Limb (tissue), 2 donors: ENCODE results near the gene TRAF5.
"Not testable (repeated sequence)": the region's sequence is repeated elsewhere in the genome, so short reads cannot be mapped to it uniquely, and the experiment has no call there.

ENCODE experiments used
- DNase-seq, 2 donors: peaks; one replicate each; pipeline ENCODE4 v3.0.0-alpha.2; 2016; ENCODE audit errors: extremely low spot score in 2 of 2

The TRAF5 gene, protein sequence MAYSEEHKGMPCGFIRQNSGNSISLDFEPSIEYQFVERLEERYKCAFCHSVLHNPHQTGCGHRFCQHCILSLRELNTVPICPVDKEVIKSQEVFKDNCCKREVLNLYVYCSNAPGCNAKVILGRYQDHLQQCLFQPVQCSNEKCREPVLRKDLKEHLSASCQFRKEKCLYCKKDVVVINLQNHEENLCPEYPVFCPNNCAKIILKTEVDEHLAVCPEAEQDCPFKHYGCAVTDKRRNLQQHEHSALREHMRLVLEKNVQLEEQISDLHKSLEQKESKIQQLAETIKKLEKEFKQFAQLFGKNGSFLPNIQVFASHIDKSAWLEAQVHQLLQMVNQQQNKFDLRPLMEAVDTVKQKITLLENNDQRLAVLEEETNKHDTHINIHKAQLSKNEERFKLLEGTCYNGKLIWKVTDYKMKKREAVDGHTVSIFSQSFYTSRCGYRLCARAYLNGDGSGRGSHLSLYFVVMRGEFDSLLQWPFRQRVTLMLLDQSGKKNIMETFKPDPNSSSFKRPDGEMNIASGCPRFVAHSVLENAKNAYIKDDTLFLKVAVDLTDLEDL

DNA sequence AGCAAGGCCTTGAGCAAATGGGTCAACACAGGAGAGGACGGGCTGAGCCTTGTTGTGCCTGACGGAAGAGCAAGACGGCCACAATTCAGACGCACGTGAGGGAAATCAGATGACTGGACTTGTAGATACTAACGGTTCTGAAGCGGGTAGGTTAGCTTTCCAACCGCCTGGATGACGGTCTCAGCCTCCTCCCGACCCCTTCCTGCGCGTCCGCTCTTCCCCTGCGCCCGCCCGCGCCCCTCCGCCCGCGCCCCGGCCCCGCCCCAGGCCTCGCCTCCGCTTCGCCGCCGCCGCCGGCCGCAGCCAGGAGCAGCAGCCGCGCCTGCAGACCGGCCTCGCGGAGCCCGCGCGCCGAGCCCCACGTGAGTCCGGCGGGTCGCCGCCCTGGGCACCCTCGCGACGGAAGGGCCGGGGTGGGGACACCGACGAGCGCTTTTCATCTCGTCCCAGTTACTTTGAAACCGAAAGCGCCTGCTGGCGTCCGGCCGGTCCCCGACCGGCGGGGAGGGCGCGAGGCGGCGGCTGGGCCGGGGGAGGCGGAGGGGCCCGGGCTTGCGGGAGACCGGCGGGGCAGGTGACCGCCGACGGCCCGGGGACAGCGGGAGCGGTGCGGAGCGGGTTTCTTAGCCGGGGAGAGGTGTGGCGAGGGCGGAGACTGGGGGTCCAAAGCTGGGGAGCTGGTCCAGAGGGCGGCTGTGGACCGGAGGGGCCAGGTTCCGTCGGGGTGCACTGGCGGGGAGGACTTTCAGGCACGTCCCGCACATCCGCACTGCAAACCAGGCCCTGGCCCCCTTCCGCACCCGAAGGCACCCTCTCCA lies at the start of gene TRAF5:
TRAF5 (plus strand) TSS at position 306 of the 818 bp plus-strand sequence. CDS start 26,407 bp downstream, outside the sequence.
- peak; percentile 32 to 81 for DNase-seq

DNA sequence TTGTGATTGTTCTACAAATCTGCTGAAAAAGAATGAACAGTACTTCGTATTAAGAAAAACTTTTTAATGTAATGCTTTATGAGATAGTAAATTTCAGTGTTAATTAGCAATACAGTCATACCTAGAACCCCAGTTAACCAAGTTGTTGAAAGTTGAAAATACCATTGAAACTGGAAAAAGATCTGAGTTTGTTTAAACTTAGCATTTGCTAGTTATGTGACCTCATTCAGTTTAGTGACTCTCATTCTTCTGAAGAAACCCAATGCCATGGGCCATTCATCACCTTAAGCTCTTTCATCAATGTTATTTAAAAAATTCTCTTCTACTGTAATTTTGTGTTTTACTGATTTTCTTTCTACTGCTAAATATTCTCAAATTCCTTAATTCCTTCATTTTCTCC lies 47.3 kb upstream of the TRAF5 start:
- DNase-seq, result no peak

DNA sequence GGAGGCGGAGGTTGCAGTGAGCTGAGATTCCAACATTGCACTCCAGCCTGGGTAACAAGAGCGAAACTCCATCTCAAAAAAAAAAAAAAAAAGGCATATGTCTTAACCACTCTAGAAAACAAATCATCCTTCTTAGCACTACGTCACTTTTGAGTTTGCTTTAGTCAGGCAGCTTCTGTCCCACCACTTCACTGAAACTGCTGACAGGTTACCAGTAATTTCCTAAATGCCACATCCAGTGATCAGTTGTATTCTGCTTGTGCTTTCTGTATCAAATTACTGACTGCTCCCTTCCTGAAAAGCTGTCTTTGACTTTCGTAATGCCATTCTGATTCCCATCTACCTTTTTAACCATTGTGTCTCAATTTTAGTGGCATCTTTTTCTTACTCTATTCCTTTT lies 45.7 kb upstream of the TRAF5 start:
- DNase-seq, result no peak

DNA sequence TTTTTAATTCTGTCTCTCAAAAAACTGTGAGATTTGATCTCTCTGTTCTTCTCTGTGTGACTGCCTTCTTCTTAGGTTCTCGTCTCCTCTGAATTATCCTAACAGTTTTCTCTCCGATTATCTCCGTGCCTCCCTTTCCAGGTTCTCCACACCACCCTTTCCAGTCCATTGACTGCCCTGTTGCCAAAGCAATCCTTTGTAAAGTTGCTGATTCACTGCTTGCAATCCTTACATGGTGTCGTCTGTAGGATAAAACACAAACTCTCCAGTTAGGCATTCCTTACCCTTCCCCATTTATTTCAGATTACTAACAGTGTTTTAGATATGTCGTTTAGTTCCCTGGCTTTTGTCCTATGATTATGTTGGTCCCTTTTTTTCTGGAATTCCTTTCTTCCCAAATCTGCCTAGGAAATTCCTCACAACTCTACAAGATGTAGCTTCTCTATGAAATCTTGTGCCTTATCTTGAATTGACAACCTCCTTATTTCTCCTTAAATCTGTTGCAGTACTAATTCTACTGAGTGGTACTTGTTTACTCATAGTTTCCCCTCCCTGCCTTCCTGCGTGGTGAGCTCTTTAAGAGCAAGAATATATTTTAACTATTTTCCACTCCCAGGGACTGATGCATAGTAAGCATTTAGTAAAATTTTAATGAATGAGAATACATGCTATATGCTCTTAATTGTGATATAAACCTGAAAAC lies 45.2 kb upstream of the TRAF5 start:
- no peak for DNase-seq

DNA sequence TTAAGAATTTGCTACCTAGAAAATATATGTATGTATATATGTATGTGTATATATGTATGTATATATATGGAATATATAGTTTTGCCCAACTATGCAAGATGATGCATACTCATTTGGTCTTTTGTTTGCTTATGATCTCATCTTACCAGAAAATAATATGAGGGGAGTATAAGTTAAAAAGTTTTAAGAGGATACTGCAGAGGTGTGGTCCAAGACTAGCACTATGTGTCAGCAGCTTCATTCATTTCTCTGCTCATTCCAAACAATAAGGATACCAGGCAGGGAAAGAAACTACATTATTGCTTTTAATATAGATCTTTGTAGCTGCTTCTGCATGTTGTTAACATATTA lies 44.6 kb upstream of the TRAF5 start:
- DNase-seq, result no peak

DNA sequence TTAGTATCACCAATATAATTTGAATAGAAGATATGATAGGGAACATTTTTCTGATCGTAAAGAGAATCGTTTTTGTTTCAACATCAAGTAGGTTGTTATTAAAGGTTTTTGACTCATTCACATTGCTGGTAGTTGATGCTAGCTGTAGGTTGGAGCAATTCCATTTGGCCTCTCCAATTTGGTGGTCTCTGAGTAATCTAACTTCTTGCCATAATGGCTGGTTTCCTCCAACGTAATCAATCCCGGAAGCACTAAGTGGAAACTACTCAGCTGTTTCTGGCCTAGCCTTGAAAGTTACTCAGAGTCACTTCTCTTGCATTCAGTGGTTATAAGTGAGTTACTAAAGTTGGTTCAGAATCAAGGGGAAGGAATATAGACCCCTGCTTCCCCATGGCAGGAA lies 41.4 kb upstream of the TRAF5 start:
- no peak for DNase-seq

DNA sequence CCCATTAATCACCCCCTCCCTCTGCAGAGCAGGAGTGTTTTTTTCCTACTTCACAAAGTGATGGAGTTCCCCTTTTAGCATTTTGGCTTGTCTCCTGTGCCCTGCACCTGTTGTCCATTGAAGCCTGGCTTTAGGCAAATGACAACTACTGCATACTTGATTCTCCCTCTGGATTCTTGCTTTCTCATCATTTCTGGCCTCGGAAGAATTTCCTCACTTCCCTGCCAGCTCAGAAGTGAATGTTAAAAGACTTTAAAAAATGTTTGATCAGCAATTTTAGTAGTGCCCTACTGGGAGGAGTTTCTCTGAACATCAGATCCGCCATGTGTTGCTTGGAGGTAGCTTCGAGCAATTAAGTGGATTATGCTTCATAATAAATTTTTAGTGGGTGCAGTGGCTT lies 39.4 kb upstream of the TRAF5 start:
- DNase-seq, result no peak

DNA sequence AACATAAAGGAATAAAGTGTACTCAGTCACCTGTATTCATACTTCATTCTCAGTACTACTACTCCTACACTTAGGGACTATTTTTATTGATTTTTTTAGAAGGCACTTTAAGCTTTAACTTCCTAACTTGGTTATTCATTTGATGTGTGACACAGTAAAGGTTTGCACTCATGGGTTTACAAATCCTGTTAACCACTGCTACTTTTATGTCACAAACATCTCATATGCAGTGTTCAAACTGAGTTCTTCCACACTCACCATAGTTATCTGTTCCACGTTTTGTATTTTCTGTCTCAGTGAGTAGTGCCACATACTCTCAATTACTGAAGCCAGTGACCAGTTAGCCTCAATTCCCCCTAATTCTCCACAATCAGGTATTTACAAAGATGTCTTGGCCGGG lies 34.2 kb upstream of the TRAF5 start:
- no peak for DNase-seq

DNA sequence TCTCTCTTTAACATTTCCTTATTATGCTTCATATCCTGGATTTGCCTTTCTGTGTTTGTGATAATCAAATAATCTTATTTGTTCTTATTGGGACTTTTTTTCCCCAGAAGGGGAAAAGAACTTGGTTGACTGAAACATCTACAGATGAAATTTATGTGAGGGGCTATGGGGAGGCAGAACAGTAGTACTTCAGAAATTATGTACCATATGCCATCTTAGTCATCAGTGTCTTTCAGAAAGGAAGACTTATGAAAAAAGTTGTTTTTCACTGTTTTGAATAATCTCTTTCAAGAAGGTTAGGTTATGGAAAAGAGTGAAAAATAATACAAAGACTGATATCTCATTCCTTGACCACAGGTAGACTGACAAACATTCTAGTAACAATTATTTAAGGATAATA lies 30.2 kb upstream of the TRAF5 start:
- DNase-seq, result no peak

DNA sequence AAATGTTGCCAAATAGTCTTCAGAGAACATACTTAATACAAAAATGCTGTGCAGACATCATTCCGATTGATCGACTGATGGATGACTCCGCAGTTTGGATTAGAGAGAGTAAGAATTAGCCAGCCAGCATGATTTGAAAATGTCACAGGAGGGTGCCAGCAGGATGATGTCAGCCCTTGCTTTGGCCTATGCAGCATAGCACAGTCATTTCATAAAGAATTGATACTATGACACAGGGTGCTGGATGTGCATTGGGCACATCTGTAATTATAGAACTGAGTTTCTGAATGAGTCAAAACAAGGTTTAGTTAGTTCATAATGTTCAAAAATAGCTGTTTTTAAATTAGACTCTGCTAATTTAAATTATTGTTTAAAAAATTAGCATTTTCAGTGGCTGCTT lies 21.6 kb upstream of the TRAF5 start:
- DNase-seq, result no peak

DNA sequence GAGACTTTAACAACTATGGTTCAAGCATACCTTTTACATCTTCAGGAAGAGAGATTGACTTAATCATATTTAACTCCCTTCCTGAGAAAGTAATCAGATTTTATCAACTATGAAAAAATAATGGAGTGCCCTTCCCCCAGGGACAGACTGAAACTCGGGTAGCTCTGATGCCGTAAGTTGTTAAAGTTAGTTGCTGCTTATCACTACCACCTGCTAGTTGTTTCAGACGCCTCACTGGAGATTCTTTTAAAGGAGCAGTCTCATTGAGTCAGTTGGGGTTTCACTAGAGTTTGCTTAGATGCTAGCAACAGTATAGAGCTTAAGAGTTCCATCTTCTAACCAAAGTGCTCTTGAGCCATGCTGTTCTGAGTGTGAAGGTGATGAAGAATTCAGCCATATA lies 17.0 kb upstream of the TRAF5 start:
- DNase-seq, result no peak

DNA sequence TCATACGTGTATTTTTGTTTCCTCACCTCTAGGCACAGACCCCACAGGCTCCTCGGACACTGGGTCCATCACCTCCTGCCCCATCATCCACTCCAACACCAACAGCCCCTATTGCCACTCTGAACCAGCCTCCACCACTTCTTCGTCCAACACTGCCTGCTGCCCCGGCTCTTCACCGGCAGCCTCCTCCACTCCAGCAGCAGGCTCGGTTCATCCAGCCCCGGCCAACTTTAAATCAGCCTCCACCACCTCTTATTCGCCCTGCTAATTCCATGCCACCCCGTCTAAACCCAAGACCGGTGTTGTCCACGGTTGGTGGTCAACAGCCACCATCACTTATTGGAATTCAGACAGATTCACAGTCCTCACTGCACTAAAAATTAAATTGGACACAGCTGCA lies 13.2 kb upstream of the TRAF5 start:
- no peak for DNase-seq

DNA sequence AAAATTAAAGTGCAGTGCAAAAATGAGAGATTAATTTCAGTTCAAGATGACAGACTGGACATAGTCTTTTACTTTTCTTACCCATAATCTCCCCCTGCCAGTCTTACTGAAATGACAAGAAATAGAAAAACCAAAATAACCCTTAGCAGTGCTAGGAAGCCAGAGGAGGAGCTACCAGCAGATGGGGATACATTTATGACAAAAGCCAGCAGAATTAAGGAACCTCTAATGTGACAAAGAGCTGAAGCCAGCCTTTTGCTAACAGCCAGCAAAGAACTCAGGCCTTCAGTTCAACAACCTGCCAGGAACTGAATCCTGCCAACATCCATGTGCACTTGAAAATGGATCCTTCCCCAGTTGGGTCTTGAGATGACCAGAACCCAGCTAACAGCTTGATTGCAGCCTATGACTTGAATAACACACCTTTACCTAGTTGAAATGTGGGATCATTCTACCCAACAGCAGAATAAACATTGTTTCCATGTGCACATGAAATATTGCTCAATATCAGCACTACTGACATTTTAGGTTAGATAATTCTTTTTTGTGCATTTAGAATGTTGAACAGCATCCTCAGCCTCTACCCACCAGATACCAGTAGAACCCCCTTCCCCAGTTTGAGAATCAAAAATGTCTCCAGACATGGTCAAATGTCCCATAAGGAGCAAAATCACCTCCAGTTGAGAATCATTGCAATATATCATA lies 7.9 kb upstream of the TRAF5 start:
- DNase-seq, result no peak

DNA sequence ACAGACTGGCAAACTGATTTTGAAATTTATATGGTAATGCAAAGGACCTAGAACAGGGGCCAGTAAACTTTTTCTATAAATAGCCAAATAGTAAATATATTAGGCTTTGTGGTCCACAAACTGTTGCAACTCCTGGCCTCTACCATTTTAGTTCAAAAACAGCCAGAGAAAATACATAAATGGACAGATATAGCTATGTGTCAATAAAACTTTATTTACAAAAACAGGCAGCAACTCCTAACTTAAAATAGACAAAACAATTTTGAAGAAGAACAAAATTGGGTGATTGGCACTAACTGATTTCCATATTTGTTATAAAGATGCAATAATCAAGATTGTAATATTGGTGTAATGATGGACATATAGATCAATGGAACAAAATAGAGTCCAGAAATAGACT lies 6.7 kb upstream of the TRAF5 start:
- no peak for DNase-seq

DNA sequence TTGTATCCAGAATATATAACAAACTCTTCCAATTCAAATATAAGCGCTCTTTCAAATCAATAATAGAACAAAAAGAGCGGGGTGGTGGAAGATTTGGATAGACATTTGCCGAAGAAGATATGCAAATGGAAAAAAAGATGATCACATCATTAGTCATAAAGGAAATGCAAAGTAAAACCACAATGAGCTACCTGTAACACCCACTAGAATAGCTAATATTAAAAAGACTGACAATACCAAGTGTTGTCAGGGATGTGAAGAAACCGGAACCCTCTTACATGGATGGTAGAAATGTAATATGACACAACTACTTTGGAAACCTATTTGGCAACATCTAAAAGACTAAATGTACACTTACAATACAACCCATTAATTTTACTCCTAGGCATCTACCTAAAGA lies 5.7 kb upstream of the TRAF5 start:
- no peak for DNase-seq

DNA sequence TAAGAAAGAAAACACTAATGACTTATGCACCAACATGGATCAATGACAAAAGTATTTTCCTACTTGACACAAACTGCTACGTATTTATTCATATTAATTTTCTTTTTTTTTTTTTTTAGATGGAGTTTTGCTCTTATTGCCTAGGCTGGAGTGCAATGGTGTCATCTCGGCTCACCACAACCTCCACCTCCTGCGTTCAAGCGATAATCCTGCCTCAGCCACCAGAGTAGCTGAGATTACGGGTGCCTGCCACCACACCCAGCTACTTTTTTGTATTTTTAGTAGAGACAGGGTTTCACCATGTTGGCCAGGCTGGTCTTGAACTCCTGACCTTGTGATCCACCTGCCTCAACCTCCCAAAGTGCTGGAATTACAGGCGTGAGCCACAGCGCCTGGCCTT lies 5.0 kb upstream of the TRAF5 start:
- DNase-seq, result not testable (repeated sequence)

DNA sequence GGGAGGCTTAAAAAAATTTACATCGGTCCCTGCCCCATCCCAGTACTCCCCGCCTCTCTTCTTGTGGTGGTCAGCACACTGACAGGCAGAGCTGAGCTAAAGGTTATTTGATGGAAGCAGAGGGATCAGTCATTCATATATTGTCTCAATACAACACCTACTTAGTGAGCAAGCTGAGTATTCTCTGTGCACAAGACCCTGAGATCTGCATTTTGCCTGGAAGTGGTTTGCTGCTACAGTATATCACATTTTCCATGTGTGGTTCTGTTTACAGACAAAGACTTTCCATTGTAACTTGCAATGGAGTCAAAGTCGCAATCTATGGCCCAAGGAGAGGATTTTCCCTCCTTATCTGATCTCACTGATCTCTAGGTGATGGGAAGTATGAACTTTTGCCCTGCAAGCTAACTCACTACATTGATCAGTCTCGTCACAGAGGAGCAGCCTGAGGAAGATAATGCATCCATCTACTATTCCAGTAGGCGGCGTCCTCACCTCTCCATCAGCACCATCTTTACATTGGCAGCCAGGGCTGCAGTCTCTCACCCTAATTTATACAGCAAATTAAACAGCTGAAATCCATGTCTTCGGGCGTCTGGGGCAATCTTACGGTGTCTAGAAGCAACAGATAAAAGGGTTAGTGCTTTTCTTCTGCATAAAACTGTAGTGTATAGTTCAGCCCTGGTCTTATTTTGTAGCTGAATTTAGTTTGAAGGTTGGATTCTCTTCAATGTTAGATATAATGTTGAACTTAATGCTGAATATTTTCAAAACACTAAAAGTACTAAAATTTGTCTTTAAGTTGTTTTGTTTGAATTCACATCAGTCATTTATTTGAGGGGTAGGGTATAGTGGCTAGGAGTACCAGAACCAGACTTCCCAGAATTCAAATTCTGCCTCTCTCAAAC lies 3.2 kb upstream of the TRAF5 start:
- DNase-seq, result peak; percentile 63 to 77

DNA sequence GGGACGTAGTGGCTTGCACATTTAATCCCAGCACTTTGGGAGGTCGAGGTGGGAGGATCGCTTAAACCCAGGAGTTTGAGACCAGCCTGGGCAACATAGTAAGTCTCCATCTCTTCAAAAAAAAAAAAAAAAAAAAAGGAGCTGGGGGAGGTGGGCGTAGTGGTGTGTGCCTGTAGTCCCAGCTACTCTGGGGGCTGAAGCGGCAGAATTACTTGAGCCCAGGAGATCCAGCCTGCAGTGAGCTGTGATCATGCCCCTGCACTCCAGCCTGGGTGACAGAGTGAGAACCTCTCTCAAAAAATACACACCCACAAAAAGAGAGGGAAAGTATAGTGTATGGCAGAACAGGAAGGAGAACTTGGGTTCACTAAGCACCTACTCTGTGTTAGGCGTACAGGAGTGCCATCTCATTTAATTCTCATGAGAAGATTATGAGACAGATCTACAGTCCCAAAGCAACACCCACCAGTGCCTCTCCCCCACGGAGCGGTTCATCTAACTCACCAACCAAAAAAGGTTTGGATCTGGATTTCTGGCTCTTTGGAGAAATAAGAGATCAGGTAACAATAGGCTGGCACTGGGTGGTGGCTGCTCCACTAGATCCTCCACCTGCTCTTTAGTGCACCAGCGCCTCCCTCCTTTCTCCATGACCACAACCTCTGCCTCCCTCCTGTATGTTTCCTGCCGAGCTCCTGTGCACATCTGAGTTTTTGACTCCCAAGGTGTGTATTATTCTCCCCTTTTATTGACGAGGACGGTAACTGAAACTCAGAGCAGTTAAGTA lies 1.4 kb upstream of the TRAF5 start:
- DNase-seq, result no peak

DNA sequence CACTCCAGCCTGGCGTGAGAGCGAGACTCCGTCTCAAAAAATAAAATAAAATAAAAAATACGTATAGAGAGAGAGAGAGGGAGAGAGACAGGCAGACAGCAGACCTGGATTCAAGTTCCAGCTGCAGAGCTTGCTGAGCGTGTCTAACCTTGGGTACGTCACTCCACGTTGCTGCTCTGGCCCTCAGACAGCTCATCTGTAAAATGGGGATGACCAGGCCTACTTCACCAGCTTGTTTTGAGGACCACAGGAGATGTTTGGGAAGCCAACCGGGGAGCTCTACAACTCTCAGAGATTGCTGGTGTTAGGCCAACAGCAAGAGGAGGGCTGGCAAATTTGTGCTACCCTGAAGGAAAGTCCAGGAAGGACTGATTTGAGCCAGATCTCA lies 499 bp upstream of the TRAF5 start:
- no peak for DNase-seq
